NCI-H524 treated with DMSO at 0.1 percent for 48 hours (cell line): ENCODE results near the gene EMX1.

Experiments used
- DNase-seq: peaks from one replicate; lab custom pipeline; 2025; lab: John Stamatoyannopoulos, UW

Gene EMX1

GRCh38 chr2:72958542-72959385 lies 41.4 kb downstream of the EMX1 start:
- DNase-seq, result no peak

GRCh38 chr2:72959554-72959953 lies 42.2 kb downstream of the EMX1 start:
- DNase-seq, result no peak

GRCh38 chr2:72959995-72960981 lies 43.0 kb downstream of the EMX1 start:
- DNase-seq, result no peak

GRCh38 chr2:72961036-72961720 lies 43.9 kb downstream of the EMX1 start:
- no peak for DNase-seq

- no peak for DNase-seq
Observed at GRCh38 chr2:72961853-72962468, 44.6 kb downstream of the EMX1 start.

- DNase-seq, result no peak
Observed at GRCh38 chr2:72962911-72963310, 45.6 kb downstream of the EMX1 start.

- no peak for DNase-seq
Observed at GRCh38 chr2:72963423-72964145, 46.3 kb downstream of the EMX1 start.

- no peak for DNase-seq
Observed at GRCh38 chr2:72964146-72964525, 46.8 kb downstream of the EMX1 start.

- no peak for DNase-seq
Observed at GRCh38 chr2:72965016-72965415, 47.7 kb downstream of the EMX1 start.

GRCh38 chr2:72965770-72966450 lies 48.6 kb downstream of the EMX1 start:
- DNase-seq, result no peak

- DNase-seq, result no peak
Observed at GRCh38 chr2:72968286-72968685, 51.0 kb downstream of the EMX1 start.

GRCh38 chr2:72969706-72970105 lies 52.4 kb downstream of the EMX1 start:
- DNase-seq, result no peak

GRCh38 chr2:72971036-72971435 lies 53.7 kb downstream of the EMX1 start:
- no peak for DNase-seq

- no peak for DNase-seq
Observed at GRCh38 chr2:72972352-72973136, 55.2 kb downstream of the EMX1 start.

- DNase-seq, result no peak
Observed at GRCh38 chr2:72973137-72973535, 55.8 kb downstream of the EMX1 start.

- DNase-seq, result no peak
Observed at GRCh38 chr2:72973566-72974435, 56.5 kb downstream of the EMX1 start.

GRCh38 chr2:72974436-72974754 lies 57.1 kb downstream of the EMX1 start:
- DNase-seq, result no peak

- DNase-seq, result no peak
Observed at GRCh38 chr2:72975017-72975416, 57.7 kb downstream of the EMX1 start.

- no peak for DNase-seq
Observed at GRCh38 chr2:72979896-72980295, 62.6 kb downstream of the EMX1 start.
